IPS-18a (cell line): ENCODE data around the gene ADRA1B.
"Not testable (repeated sequence)": the region's sequence is repeated elsewhere in the genome, so short reads cannot be mapped to it uniquely, and the experiment has no call there.

Experiments used
- H3K27ac ChIP-seq: one replicate; pipeline ENCODE4 v1.5.1; 2013; ENCODE audit warnings: low read length
- H3K27me3 ChIP-seq: one replicate; pipeline ENCODE4 v1.6.1; 2013; ENCODE audit warnings: mild to moderate bottlenecking, low read length; ENCODE audit not compliant: control insufficient read depth, insufficient read depth
- H3K36me3 ChIP-seq: one replicate; pipeline ENCODE4 v1.6.1; 2013; ENCODE audit warnings: low read depth, low read length; ENCODE audit not compliant: control insufficient read depth
- H3K4me1 ChIP-seq: one replicate; pipeline ENCODE4 v1.6.1; 2013; ENCODE audit warnings: low read depth, low read length; ENCODE audit not compliant: control insufficient read depth
- H3K4me3 ChIP-seq: one replicate; pipeline ENCODE4 v1.5.1; 2013; ENCODE audit warnings: low read length
- H3K9ac ChIP-seq: one replicate; pipeline ENCODE4 v1.6.1; 2013; ENCODE audit warnings: mild to moderate bottlenecking, low read length, moderate library complexity
- H3K9me3 ChIP-seq: one replicate; pipeline ENCODE4 v1.6.1; 2013; ENCODE audit warnings: low read depth, low read length; ENCODE audit not compliant: control insufficient read depth

Gene ADRA1B

DNA sequence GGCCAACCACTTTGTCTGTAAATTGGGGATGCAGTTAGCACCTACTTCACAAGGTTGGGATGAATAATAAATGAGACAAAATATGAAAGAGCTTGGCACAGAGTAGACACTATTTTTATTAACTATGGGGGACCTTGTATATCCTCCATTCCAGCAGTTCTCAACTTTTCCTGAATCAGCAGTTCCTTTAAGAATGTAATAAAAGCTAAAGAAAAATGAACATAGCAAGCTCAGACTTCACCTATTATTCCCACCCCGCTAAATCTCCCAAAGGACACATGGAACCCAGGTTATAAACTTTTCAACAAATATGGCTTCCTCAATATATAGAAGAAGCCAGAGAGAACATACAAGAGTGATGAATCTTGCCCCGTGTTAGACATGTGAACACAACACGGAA lies 60.6 kb downstream of the ADRA1B start:
- no peak overlapping the region for H3K27ac ChIP-seq
- no peak overlapping the region for H3K4me3 ChIP-seq
- H3K36me3 ChIP-seq, result no peaks in the 10 kb centered on the region
- peaks cover 23% of the 10 kb centered on the region for H3K27me3 ChIP-seq
- H3K9me3 ChIP-seq, result no peaks in the 10 kb centered on the region
- no peak overlapping the region for H3K9ac ChIP-seq
- H3K4me1 ChIP-seq, result no peaks in the 10 kb centered on the region

- H3K36me3 ChIP-seq, result no peaks in the 10 kb centered on the region
- H3K27me3 ChIP-seq, result peaks cover 9% of the 10 kb centered on the region
- no peaks in the 10 kb centered on the region for H3K4me1 ChIP-seq
- no peaks in the 10 kb centered on the region for H3K9me3 ChIP-seq
- H3K27ac ChIP-seq, result no peak overlapping the region
- H3K9ac ChIP-seq, result no peak overlapping the region
- H3K4me3 ChIP-seq, result no peak overlapping the region
Measured at GRCh38 chr5:159978358-159978757, 62.1 kb downstream of the ADRA1B start.

- Histone ChIP-seq H3K36me3 (no peaks in the 10 kb centered on the region), H3K4me1 (no peaks in the 10 kb centered on the region), H3K27me3 (peaks cover 21% of the 10 kb centered on the region)
Measured at GRCh38 chr5:159982421-159983173, 66.3 kb downstream of the ADRA1B start.

DNA sequence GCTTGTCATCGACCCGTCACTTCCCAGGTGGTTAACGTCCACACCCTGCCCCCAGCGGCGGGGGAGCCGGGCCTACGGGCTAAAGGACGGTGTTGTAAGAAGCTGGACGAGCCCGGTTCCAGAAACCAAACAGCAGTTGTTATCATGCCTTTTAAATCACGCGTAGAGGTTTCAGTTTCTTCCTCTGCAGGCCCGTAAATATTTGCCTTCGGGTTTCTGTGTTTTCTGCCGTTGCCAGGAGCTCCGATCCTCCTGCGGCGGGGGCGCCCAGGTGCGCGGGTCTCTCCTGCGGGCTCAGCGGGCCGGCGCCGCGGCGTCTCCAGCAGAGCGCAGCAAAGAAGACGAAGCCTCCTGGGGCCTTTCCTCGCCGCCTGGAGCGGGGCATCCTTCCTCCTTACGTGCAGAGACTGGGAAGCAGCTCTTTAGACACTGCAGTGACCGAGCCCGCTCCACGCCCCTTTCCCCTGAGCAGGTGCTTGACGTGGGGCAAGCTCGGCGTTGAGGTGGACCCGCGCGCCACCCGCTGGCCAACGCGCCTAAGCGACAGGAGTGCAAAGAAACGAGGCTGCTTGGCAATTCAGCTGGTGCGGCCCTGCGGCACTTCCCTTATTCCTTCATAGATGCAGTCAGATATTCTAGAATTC lies 70.9 kb downstream of the ADRA1B start:
- H3K4me3 ChIP-seq, result peak overlapping the region; percentile 68
- no peak overlapping the region for H3K9ac ChIP-seq
- no peak overlapping the region for H3K27ac ChIP-seq
- no peaks in the 10 kb centered on the region for H3K4me1 ChIP-seq
- peaks cover 29% of the 10 kb centered on the region for H3K27me3 ChIP-seq
- no peaks in the 10 kb centered on the region for H3K9me3 ChIP-seq
- H3K36me3 ChIP-seq, result no peaks in the 10 kb centered on the region

More at GRCh38 chr5:159982421-159983173, 66.3 kb downstream of the ADRA1B start:
- H3K4me3 ChIP-seq, result no peak overlapping the region
- H3K9me3 ChIP-seq, result no peaks in the 10 kb centered on the region
- no peak overlapping the region for H3K9ac ChIP-seq
- H3K27ac ChIP-seq, result no peak overlapping the region

DNA sequence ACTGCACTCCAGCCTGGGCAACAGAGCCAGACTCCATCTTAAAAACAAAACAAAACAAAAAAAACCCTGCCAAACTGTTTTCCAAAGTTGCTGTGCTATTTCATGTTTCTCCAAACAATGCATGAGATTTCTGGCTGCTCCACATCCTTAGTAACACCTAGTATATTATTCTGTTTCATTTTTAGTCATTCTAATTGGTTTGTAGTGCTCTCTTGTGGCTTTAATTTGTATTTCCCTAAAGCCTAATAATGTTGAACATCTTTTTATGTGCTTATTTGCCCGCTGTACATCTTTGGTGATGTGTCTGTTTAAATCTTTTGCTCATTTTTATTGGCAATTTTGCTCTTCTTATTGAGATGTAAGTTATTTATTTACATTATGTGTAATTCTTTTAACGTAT lies 74.2 kb downstream of the ADRA1B start:
- H3K4me3 ChIP-seq, result no peak overlapping the region
- H3K4me1 ChIP-seq, result no peaks in the 10 kb centered on the region
- H3K27me3 ChIP-seq, result peaks cover 29% of the 10 kb centered on the region
- no peak overlapping the region for H3K27ac ChIP-seq
- no peak overlapping the region for H3K9ac ChIP-seq
- no peaks in the 10 kb centered on the region for H3K36me3 ChIP-seq
- no peaks in the 10 kb centered on the region for H3K9me3 ChIP-seq

GRCh38 chr5:159992566-159992965 lies 76.3 kb downstream of the ADRA1B start:
- Histone ChIP-seq H3K9ac (no peak overlapping the region), H3K4me1 (no peaks in the 10 kb centered on the region), H3K9me3 (no peaks in the 10 kb centered on the region), H3K4me3 (no peak overlapping the region), H3K36me3 (no peaks in the 10 kb centered on the region), H3K27ac (no peak overlapping the region), H3K27me3 (peaks cover 8% of the 10 kb centered on the region)

DNA sequence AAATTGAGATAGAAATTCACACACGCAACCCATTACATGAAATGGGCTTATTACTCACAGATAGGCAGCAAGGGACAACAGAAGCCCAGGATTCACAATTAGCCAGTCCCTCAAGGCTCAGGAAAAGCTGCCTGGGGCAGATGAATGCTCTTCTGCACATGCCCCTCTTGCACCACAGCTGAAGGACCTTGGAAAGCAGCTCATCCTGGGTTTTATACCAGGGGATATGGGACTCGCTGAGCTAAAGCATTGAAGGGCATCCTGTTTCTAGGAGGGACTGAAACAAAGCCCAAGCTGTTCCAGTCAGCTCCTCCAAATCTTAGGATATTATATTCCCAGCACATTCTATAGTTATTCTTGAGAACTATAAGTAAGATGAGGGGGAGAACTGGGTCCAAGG lies 76.9 kb downstream of the ADRA1B start:
- Histone ChIP-seq H3K9me3 (no peaks in the 10 kb centered on the region), H3K9ac (no peak overlapping the region), H3K27me3 (peaks cover 2% of the 10 kb centered on the region), H3K4me3 (no peak overlapping the region), H3K27ac (no peak overlapping the region), H3K4me1 (no peaks in the 10 kb centered on the region), H3K36me3 (no peaks in the 10 kb centered on the region)

GRCh38 chr5:159995907-159996306 lies 79.6 kb downstream of the ADRA1B start:
- Histone ChIP-seq H3K9me3 (no peaks in the 10 kb centered on the region), H3K27me3 (no peaks in the 10 kb centered on the region), H3K4me1 (no peaks in the 10 kb centered on the region), H3K9ac (no peak overlapping the region), H3K36me3 (no peaks in the 10 kb centered on the region), H3K27ac (no peak overlapping the region), H3K4me3 (no peak overlapping the region)

GRCh38 chr5:160001457-160001856 lies 85.2 kb downstream of the ADRA1B start:
- Histone ChIP-seq H3K27me3 (no peaks in the 10 kb centered on the region), H3K9ac (no peak overlapping the region), H3K4me1 (no peaks in the 10 kb centered on the region), H3K4me3 (no peak overlapping the region), H3K9me3 (no peaks in the 10 kb centered on the region), H3K27ac (no peak overlapping the region), H3K36me3 (no peaks in the 10 kb centered on the region)

- H3K4me3 ChIP-seq, result no peak overlapping the region
Measured at GRCh38 chr5:160007514-160007913, 91.2 kb downstream of the ADRA1B start.

DNA sequence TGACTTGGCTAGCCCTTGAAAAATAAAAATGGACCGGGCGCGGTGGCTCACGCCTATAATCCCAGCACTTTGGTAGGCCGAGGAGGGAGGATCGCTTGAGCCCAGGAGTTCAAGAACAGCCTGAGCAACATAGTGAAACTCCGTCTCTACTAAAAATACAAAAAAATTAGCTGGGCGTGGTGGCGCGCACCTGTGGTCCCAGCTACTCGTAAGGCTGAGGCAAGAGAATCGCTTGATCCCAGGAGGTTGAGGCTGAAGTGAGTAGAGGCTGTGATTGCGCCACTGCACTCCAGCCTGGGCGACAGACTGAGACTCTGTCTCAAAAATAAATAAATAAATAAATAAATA lies 92.2 kb downstream of the ADRA1B start:
- not testable (repeated sequence) for H3K4me3 ChIP-seq

More at GRCh38 chr5:160007514-160007913, 91.2 kb downstream of the ADRA1B start:
- no peaks in the 10 kb centered on the region for H3K9me3 ChIP-seq
- H3K36me3 ChIP-seq, result peaks cover 17% of the 10 kb centered on the region
- H3K4me1 ChIP-seq, result peaks cover 5% of the 10 kb centered on the region
- H3K27me3 ChIP-seq, result no peaks in the 10 kb centered on the region
- no peak overlapping the region for H3K9ac ChIP-seq
- no peak overlapping the region for H3K27ac ChIP-seq

More for the DNA sequence above, 92.2 kb downstream of the ADRA1B start:
- not testable (repeated sequence) for H3K27me3 ChIP-seq, H3K9me3 ChIP-seq, H3K27ac ChIP-seq, H3K4me1 ChIP-seq, H3K9ac ChIP-seq
- H3K36me3 ChIP-seq, result peaks cover 25% of the 10 kb centered on the region
